KMS-11 (cell line): ENCODE measurements around the gene ITPRID2.

Experiments used
- H2AFZ ChIP-seq: fragments of 200-600 bp; sonication (generic); 2 replicates; pipeline ENCODE4 v1.6.1; 2016; ENCODE audit warnings: antibody characterized with exemption, mixed run types, low read depth
- H3K27ac ChIP-seq: fragments of 200-600 bp; sonication (generic); 2 replicates; pipeline ENCODE4 v1.6.1; 2016; ENCODE audit warnings: mild to moderate bottlenecking, mixed run types
- H3K27me3 ChIP-seq: fragments of 200-600 bp; sonication (generic); 2 replicates; pipeline ENCODE4 v1.6.1; 2017; ENCODE audit warnings: mild to moderate bottlenecking, low read depth, mixed run types, moderate library complexity; ENCODE audit not compliant: insufficient read depth
- H3K36me3 ChIP-seq: fragments of 200-600 bp; sonication (generic); 2 replicates; pipeline ENCODE4 v1.6.1; 2017; ENCODE audit warnings: mild to moderate bottlenecking, mixed run types; ENCODE audit not compliant: insufficient read depth
- H3K4me1 ChIP-seq: fragments of 200-600 bp; sonication (generic); 2 replicates; pipeline ENCODE4 v1.6.1; 2016; ENCODE audit warnings: mild to moderate bottlenecking, low read depth, mixed run types; ENCODE audit not compliant: poor library complexity, severe bottlenecking
- H3K4me2 ChIP-seq: fragments of 200-600 bp; sonication (generic); 2 replicates; pipeline ENCODE4 v1.7.0; 2016; ENCODE audit warnings: mild to moderate bottlenecking, mixed run types
- H3K4me3 ChIP-seq: fragments of 200-600 bp; sonication (generic); IDR thresholded peaks from 2 replicates; pipeline ENCODE4 v1.6.1; 2017; ENCODE audit warnings: low read depth, low read length, mixed read lengths; ENCODE audit not compliant: insufficient read depth
- H3K79me2 ChIP-seq: fragments of 200-600 bp; sonication (generic); 2 replicates; pipeline ENCODE4 v1.6.1; 2016; ENCODE audit warnings: low read depth, mixed run types; ENCODE audit not compliant: insufficient read depth
- H3K9ac ChIP-seq: fragments of 200-600 bp; sonication (generic); 2 replicates; pipeline ENCODE4 v1.6.1; 2016; ENCODE audit warnings: mild to moderate bottlenecking, mixed run types
- H4K20me1 ChIP-seq: fragments of 200-600 bp; sonication (generic); 2 replicates; pipeline ENCODE4 v1.6.1; 2016; ENCODE audit warnings: mild to moderate bottlenecking, mixed run types; ENCODE audit not compliant: insufficient read depth
- CTCF ChIP-seq: fragments of 200-600 bp; sonication (generic); conservative IDR thresholded peaks from 2 replicates; pipeline ENCODE4 v1.6.1; 2017; ENCODE audit warnings: low read depth, mild to moderate bottlenecking, antibody characterized with exemption, low read length, moderate library complexity, mixed read lengths

ITPRID2 gene

DNA sequence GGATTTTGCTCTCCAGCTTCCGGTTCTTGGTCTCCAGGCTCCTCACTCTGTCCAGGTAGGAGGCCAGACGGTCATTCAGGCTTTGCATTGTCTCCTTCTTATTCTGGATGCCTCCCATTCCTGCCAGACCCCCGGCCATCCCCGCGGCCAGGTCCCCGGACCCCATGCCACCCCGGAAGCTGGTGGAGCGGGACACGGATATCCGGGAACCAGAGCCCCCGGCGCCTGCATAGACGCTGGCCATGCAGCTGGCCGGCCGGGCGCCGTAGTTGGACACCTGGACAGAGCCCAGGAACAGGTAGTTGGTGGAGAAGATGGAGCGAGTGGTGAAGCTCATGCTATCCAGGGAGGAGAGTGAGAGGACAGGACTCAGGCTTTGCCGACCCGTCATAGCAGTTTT, 70.6 kb downstream of the ITPRID2 start:
- Histone ChIP-seq H3K4me2 (no peak overlapping the region), H3K36me3 (no peaks in the 10 kb centered on the region), H3K27me3 (no peaks in the 10 kb centered on the region), H3K4me3 (no peak overlapping the region), H3K9ac (no peak overlapping the region), H3K79me2 (no peaks in the 10 kb centered on the region), H2AFZ (no peak overlapping the region), H3K4me1 (no peaks in the 10 kb centered on the region), H3K27ac (no peak overlapping the region), H4K20me1 (no peaks in the 10 kb centered on the region)
- TF ChIP-seq CTCF, result no peak

DNA sequence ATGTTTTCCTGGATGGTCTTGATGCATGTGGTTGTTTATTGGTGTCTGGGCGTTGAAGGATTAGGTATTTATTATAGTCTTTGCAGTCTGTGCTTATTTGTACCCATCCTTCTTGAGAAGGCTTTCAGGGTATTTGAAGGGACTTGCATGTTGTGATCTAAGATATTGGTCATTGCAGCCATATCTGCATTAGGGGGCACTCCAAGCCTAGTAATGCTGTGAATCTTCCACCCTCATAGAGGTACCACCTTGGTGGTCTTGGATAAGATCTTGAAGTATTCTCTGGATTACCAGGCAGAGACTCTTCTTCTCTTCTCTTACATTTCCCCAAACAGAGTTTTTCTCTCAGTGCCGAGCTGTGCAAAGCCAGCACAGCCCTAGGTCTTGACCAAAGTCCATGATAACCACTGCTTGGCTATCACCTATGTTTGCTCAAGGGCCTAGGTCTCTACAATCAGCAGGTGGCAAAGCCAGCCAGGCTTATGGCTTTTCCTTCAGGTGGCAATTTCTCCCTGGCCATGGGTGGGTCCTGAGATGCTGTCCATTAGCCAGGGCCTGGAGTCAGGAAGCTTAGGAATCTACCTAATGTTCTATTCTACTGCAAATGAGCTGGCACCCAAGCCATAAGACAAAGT, 78.7 kb downstream of the ITPRID2 start:
- H3K27ac ChIP-seq, result no peak overlapping the region
- no peak overlapping the region for H2AFZ ChIP-seq
- H3K4me1 ChIP-seq, result no peaks in the 10 kb centered on the region
- no peaks in the 10 kb centered on the region for H3K36me3 ChIP-seq
- no peak overlapping the region for H3K4me3 ChIP-seq
- no peaks in the 10 kb centered on the region for H4K20me1 ChIP-seq
- no peaks in the 10 kb centered on the region for H3K27me3 ChIP-seq
- no peak for TF ChIP-seq CTCF
- no peaks in the 10 kb centered on the region for H3K79me2 ChIP-seq
- no peak overlapping the region for H3K4me2 ChIP-seq
- H3K9ac ChIP-seq, result no peak overlapping the region

GRCh38 chr2:181971032-181971431, 79.5 kb downstream of the ITPRID2 start:
- Histone ChIP-seq H4K20me1 (no peaks in the 10 kb centered on the region), H3K4me1 (no peaks in the 10 kb centered on the region), H3K79me2 (no peaks in the 10 kb centered on the region), H3K36me3 (no peaks in the 10 kb centered on the region), H3K27ac (no peak overlapping the region), H3K27me3 (no peaks in the 10 kb centered on the region), H3K4me3 (no peak overlapping the region), H3K4me2 (no peak overlapping the region), H3K9ac (no peak overlapping the region), H2AFZ (no peak overlapping the region)
- TF ChIP-seq CTCF, result no peak

DNA sequence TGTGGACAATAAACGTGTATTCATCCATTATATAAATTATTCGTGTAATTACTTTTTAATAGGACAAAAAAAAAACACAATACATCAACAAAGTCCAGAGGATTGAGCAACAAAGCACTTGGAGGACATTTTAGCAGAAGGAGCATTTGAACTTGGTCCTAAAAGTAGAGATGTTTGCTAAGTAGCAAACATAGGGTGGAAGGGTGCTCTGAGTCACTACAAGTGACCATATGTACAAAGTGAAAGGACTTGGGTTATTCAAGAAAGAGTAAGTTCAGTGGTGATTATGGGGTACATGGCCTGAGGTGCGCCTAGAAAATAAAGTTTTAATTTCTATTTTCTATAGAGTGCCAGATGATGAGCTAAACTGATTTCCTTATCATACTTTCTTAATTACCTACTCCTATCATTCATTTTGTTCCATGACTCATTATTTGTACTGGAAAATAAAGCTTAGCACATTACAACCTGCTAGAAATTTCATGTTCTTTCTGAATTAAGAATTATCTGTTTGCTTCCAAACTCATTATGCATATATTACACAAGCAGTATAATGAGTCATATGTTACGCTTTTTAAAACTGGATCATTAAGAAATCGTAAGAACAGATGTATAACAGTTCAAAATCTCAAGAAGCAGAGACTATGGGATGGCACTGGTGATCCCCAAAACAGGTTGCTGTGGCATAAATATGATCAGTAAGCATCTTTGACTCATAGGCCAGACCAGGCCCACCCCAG, 81.1 kb downstream of the ITPRID2 start:
- no peak overlapping the region for H3K4me2 ChIP-seq

More for the DNA sequence above, 81.1 kb downstream of the ITPRID2 start:
- Histone ChIP-seq H3K79me2 (no peaks in the 10 kb centered on the region), H3K36me3 (no peaks in the 10 kb centered on the region), H3K4me1 (no peaks in the 10 kb centered on the region), H3K27me3 (no peaks in the 10 kb centered on the region), H3K4me3 (no peak overlapping the region), H3K27ac (no peak overlapping the region), H2AFZ (no peak overlapping the region), H3K9ac (no peak overlapping the region), H4K20me1 (no peaks in the 10 kb centered on the region)
- TF ChIP-seq CTCF, result no peak
